GM19468 (cell line): Measurements from ENCODE around the gene PKD1L1.
"Not testable (repeated sequence)": the region's sequence is repeated elsewhere in the genome, so short reads cannot be mapped to it uniquely, and the experiment has no call there.

Source experiments
- ATAC-seq: cut with Tn5 transposase; IDR thresholded peaks from one replicate; pipeline ENCODE4 v1.9.1; 2021; ENCODE audit warnings: mild to moderate bottlenecking, moderate library complexity, moderate number of reproducible peaks; ENCODE audit not compliant: unreplicated experiment; ENCODE audit errors: extremely low read depth

Gene PKD1L1

GRCh38 chr7:47948141-47948790 lies at the start of gene PKD1L1:
Gene PKD1L1 (minus strand): TSS chr7:47948466. CDS start chr7:47948440, 26 bp downstream.
- no peak for ATAC-seq

GRCh38 chr7:47992446-47992845 lies 44.2 kb upstream of the PKD1L1 start:
- ATAC-seq = no peak

- ATAC-seq = peak; percentile 90
These were observed 43.6 kb upstream of the PKD1L1 start for GRCh38 chr7:47991741-47992311.

GRCh38 chr7:47991270-47991669 lies 43.0 kb upstream of the PKD1L1 start:
- no peak for ATAC-seq

- no peak for ATAC-seq
These were observed 42.3 kb upstream of the PKD1L1 start for GRCh38 chr7:47990592-47990991.

GRCh38 chr7:47989607-47990400 lies 41.5 kb upstream of the PKD1L1 start:
- not testable (repeated sequence) for ATAC-seq

GRCh38 chr7:47988496-47989386 lies 40.5 kb upstream of the PKD1L1 start:
- ATAC-seq = no peak

GRCh38 chr7:47982610-47983009 lies 34.3 kb upstream of the PKD1L1 start:
- no peak for ATAC-seq

- not testable (repeated sequence) for ATAC-seq
These were observed 32.4 kb upstream of the PKD1L1 start for GRCh38 chr7:47980648-47981047.

GRCh38 chr7:47979832-47980181 lies 31.5 kb upstream of the PKD1L1 start:
- ATAC-seq = no peak

GRCh38 chr7:47979145-47979831 lies 31.0 kb upstream of the PKD1L1 start, which contains the start of gene HUS1:
Gene HUS1 (minus strand): TSS chr7:47979615. CDS start chr7:47979519, 96 bp downstream.
- ATAC-seq = peak; percentile 99

GRCh38 chr7:47978790-47979144 lies 30.5 kb upstream of the PKD1L1 start:
- no peak for ATAC-seq

- ATAC-seq = no peak
These were observed 25.5 kb upstream of the PKD1L1 start for GRCh38 chr7:47973739-47974138.

- no peak for ATAC-seq
These were observed 22.5 kb upstream of the PKD1L1 start for GRCh38 chr7:47970761-47971160.

GRCh38 chr7:47968847-47969774 lies 20.8 kb upstream of the PKD1L1 start:
- ATAC-seq = peak; percentile 81

GRCh38 chr7:47967708-47968107 lies 19.4 kb upstream of the PKD1L1 start:
- no peak for ATAC-seq

- ATAC-seq = no peak
These were observed 18.9 kb upstream of the PKD1L1 start for GRCh38 chr7:47967123-47967522.

- ATAC-seq = no peak
These were observed 17.2 kb upstream of the PKD1L1 start for GRCh38 chr7:47965456-47965855.

- no peak for ATAC-seq
These were observed 14.0 kb upstream of the PKD1L1 start for GRCh38 chr7:47962262-47962661.
